HL-60 (cell line): ENCODE measurements around the gene ZDHHC17.

Experiments
- DNase-seq, 2 experiments: peaks; one replicate each; pipeline ENCODE4 v3.0.0-alpha.2; 2010 to 2020; ENCODE audit warnings: low read depth in 1 of 2, low spot score in 1 of 2
- H3K27ac ChIP-seq: fragments of 250-450 bp; sonication (Bioruptor Pico); replicated peaks from 2 replicates; pipeline ENCODE4 v1.5.1; 2020; ENCODE audit warnings: mild to moderate bottlenecking, moderate library complexity
- H3K27me3 ChIP-seq: fragments of 250-450 bp; sonication (Bioruptor Pico); 2 replicates; pipeline ENCODE4 v1.5.1; 2021; ENCODE audit warnings: mild to moderate bottlenecking, moderate library complexity; ENCODE audit not compliant: insufficient read depth, poor library complexity, severe bottlenecking
- H3K4me3 ChIP-seq: replicated peaks from 2 replicates; pipeline ENCODE4 v1.5.1; 2011; ENCODE audit warnings: mild to moderate bottlenecking, control low read depth, low read length; ENCODE audit not compliant: insufficient read depth
- CTCF ChIP-seq: IDR thresholded peaks from one replicate; pipeline ENCODE4 v1.5.1; 2011; ENCODE audit warnings: low read length, control low read depth, inconsistent platforms; ENCODE audit not compliant: insufficient read depth
- GABPA ChIP-seq: IDR thresholded peaks from 2 replicates; pipeline ENCODE4 v1.6.1; 2012; ENCODE audit warnings: low read depth
- POLR2AphosphoS5 ChIP-seq: IDR thresholded peaks from 2 replicates; pipeline ENCODE4 v1.6.1; 2012; ENCODE audit warnings: low read depth
- SPI1 ChIP-seq: IDR thresholded peaks from 2 replicates; pipeline ENCODE4 v1.6.1; 2012; ENCODE audit warnings: low read depth, mild to moderate bottlenecking, borderline replicate concordance
- TF ChIP-seq, protein P1 (sequence below): IDR thresholded peaks from 2 replicates; pipeline ENCODE4 v1.6.1; 2012; ENCODE audit warnings: low read depth; ENCODE audit not compliant: insufficient replicate concordance

The ZDHHC17 gene

DNA sequence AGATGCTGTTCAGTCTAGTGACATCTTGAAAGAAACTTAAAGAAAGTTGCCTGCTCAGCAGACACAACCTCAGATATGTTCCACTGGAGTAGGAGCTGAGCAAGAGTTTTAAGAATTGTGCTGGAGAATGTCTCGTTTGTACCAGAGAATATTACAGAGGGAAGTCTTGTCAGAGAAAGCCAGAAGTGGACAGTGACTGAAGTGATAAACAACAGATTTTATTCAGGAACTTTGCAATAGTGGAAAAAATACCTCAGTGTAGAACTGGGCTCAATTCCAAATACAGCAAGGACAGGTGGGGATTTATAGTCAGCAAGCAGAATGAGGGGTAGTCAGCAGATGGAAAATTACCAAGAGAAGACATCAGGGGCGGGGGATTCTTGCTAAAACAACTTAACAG is 18.6 kb downstream of the ZDHHC17 start:
- no peak overlapping the region for H3K27ac ChIP-seq
- no peak for DNase-seq
- H3K4me3 ChIP-seq: no peak overlapping the region
- H3K27me3 ChIP-seq: no peaks in the 10 kb centered on the region
- TF ChIP-seq SPI1: no peak
- TF ChIP-seq POLR2AphosphoS5: no peak
- no peak for TF ChIP-seq CTCF
- no peak for TF ChIP-seq GABPA

DNA sequence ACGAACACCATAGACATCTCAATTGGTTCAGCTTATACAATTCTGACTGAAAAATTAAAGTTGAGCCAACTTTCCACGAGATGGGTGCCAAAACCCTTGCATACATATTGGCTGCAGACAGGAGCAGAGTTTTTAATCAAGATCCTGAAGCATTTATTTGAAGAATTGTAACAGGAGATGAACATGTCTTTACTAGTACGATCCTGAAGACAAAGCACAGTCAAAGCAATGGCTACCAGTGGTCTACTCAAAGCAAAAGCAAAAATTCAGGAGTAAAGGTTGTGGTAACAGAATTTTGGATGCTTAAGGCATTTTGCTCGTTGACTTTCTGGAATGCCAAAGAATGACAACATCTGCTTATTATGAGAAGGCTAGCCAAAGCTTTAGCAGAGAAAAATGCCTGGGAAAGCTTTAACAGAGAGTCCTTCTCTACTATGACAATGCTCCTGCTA is 20.7 kb downstream of the ZDHHC17 start:
- Histone ChIP-seq H3K27me3 (no peaks in the 10 kb centered on the region), H3K27ac (no peak overlapping the region), H3K4me3 (no peak overlapping the region)
- no peak for DNase-seq
- TF ChIP-seq, protein P1, sequence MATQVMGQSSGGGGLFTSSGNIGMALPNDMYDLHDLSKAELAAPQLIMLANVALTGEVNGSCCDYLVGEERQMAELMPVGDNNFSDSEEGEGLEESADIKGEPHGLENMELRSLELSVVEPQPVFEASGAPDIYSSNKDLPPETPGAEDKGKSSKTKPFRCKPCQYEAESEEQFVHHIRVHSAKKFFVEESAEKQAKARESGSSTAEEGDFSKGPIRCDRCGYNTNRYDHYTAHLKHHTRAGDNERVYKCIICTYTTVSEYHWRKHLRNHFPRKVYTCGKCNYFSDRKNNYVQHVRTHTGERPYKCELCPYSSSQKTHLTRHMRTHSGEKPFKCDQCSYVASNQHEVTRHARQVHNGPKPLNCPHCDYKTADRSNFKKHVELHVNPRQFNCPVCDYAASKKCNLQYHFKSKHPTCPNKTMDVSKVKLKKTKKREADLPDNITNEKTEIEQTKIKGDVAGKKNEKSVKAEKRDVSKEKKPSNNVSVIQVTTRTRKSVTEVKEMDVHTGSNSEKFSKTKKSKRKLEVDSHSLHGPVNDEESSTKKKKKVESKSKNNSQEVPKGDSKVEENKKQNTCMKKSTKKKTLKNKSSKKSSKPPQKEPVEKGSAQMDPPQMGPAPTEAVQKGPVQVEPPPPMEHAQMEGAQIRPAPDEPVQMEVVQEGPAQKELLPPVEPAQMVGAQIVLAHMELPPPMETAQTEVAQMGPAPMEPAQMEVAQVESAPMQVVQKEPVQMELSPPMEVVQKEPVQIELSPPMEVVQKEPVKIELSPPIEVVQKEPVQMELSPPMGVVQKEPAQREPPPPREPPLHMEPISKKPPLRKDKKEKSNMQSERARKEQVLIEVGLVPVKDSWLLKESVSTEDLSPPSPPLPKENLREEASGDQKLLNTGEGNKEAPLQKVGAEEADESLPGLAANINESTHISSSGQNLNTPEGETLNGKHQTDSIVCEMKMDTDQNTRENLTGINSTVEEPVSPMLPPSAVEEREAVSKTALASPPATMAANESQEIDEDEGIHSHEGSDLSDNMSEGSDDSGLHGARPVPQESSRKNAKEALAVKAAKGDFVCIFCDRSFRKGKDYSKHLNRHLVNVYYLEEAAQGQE: no peak
- TF ChIP-seq GABPA (no peak), SPI1 (no peak), CTCF (no peak), POLR2AphosphoS5 (no peak)

- Histone ChIP-seq H3K4me3 (no peak overlapping the region), H3K27me3 (no peaks in the 10 kb centered on the region), H3K27ac (no peak overlapping the region)
- DNase-seq: no peak
- TF ChIP-seq POLR2AphosphoS5 (no peak), GABPA (no peak), CTCF (no peak), SPI1 (no peak)
- TF ChIP-seq, protein P1: no peak
These were observed 21.5 kb downstream of the ZDHHC17 start for GRCh38 chr12:76785407-76785806.

DNA sequence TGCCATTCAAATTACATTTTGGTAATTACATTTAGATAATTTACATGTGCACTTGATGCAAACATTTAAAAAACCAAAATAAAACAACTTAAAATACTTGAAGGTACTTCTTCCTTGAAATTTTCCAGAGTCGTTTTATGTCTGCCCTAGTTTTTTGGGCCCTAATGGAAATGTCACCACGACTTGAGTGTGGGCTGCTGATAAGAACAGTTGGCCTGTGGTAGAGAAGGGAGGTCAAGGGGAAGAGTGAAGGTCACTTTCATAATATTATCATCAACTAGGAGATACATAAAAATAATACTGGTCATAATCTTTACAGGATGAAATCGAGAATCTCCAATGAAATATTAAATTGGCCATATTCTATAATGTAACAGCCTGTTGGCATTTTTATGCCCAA is 23.1 kb downstream of the ZDHHC17 start:
- Histone ChIP-seq H3K27me3 (no peaks in the 10 kb centered on the region), H3K4me3 (no peak overlapping the region), H3K27ac (no peak overlapping the region)
- TF ChIP-seq SPI1: no peak
- no peak for TF ChIP-seq GABPA
- TF ChIP-seq POLR2AphosphoS5: no peak
- no peak for TF ChIP-seq CTCF
- TF ChIP-seq, protein P1: no peak
- no peak for DNase-seq
